ENCODE results near the gene TM4SF5.

Gene TM4SF5, protein sequence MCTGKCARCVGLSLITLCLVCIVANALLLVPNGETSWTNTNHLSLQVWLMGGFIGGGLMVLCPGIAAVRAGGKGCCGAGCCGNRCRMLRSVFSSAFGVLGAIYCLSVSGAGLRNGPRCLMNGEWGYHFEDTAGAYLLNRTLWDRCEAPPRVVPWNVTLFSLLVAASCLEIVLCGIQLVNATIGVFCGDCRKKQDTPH

GRCh38 chr17:4771519-4772234 is at the start of gene TM4SF5:
Gene TM4SF5, plus strand, starts transcription at chr17:4771886. Its CDS starts 37 bp downstream, at chr17:4771923.
- no peak for DNase-seq
- in situ Hi-C loops (cut with MboI; ENCODE audit: low pct_unique_long_range_greater_than_20kb, low sequenced_read_pairs): no loop called here

- in situ Hi-C loops (cut with MboI; ENCODE audit: low pct_unique_long_range_greater_than_20kb, low sequenced_read_pairs): no loop called here
- DNase-seq: no peak
These were observed 48.9 kb upstream of the TM4SF5 start for GRCh38 chr17:4722678-4723240.

GRCh38 chr17:4724650-4725049 is 47.0 kb upstream of the TM4SF5 start:
- DNase-seq: no peak
- in situ Hi-C loops (cut with MboI; ENCODE audit: low pct_unique_long_range_greater_than_20kb, low sequenced_read_pairs): no loop called here

GRCh38 chr17:4725646-4726310 is 45.9 kb upstream of the TM4SF5 start:
- in situ Hi-C loops (cut with MboI; ENCODE audit: low pct_unique_long_range_greater_than_20kb, low sequenced_read_pairs): no loop called here
- DNase-seq: peak; percentile 72

DNA sequence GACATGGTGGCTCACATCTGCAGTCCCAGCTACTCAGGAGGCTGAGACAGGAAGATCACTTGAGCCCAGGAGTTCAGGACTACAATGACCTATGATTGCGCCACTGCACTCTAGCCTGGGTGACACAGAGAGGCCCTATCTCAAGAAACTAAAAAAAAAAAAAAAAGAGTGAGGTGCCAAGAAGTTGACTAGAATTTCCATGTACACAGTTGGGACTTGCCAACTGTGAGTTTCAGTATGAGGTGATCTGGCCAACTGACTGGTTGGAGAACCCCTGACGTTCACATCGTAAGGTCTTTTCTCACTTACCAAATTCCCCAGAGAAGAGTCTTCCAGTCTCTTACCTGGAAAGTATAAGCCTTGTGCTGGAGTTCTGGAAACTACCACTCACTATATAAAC is 43.6 kb upstream of the TM4SF5 start:
- no peak for DNase-seq
- in situ Hi-C loops (cut with MboI; ENCODE audit: low pct_unique_long_range_greater_than_20kb, low sequenced_read_pairs): no loop called here

GRCh38 chr17:4733073-4733531 is 38.6 kb upstream of the TM4SF5 start:
- in situ Hi-C loops (cut with MboI; ENCODE audit: low pct_unique_long_range_greater_than_20kb, low sequenced_read_pairs): no loop called here
- DNase-seq: peak; percentile 90

DNA sequence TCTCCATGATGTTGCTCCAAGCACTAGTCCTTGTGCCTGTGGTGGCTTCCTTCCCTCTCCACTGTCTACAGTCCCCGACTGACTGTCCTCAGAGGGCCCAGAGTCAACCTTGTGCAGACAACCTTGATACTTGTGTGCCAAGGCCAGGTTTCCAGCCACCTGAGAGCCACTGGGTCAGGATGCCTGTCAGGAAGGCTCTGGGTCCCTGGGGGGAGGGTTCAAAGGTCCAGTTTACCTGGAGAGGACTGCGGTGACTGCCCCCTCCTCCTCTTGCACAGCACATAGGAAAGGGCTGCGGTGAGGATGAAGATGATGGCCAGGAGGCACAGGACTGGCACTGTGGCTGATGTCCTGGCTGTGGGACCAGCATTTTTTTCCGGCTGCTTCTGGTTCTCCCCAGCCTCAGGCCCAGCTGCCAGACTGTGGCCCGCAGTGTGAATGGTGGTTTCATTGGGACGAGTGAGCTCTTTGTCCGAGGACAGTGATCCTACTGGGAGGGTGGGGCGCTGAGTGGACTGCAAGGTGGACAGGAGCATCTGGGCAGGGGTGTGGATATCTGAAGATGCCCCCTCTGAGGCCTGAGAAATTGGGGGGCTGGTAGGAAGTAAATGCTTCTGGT is 36.7 kb upstream of the TM4SF5 start:
- in situ Hi-C loops (cut with MboI; ENCODE audit: low pct_unique_long_range_greater_than_20kb, low sequenced_read_pairs): no loop called here
- no peak for DNase-seq

DNA sequence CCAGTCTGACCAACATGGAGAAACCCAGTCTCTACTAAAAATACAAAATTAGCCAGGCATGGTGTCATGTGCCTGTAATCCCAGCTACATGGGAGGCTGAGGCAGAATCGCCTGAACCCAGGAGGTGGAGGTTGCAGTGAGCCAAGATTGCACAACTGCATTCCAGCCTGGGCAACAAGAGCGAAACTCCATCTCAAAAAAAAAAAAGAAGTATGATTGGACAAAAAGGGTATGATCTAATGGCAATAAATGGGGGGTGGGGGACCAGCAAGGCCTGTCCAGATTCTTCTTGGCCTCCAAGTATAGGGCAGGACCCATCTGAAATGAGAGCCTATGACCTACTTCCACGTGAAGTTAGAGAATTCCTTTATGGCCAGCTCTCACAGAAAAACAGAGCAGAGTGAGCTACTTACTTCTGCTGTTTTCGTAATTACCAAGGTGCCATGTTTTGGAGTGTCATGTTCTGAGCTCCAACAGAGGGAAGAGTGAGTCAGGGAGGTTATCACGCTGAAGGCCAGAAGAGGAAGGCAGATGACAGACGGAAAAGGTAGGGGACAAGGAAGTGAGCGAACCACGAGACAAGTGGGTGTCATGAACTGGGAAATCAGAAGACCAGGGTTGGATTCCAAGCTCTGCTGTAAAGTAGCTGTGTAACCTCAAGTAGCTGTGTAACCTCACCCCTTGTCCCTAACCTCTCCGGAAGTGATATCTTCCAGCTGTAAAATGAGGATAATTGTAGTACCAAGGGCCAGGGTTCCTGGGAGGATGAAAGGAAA is 35.6 kb upstream of the TM4SF5 start:
- in situ Hi-C loops (cut with MboI; ENCODE audit: low pct_unique_long_range_greater_than_20kb, low sequenced_read_pairs): no loop called here
- DNase-seq: peak; percentile 78

- in situ Hi-C loops (cut with MboI; ENCODE audit: low pct_unique_long_range_greater_than_20kb, low sequenced_read_pairs): no loop called here
These were observed 33.3 kb upstream of the TM4SF5 start for GRCh38 chr17:4738136-4739121.

DNA sequence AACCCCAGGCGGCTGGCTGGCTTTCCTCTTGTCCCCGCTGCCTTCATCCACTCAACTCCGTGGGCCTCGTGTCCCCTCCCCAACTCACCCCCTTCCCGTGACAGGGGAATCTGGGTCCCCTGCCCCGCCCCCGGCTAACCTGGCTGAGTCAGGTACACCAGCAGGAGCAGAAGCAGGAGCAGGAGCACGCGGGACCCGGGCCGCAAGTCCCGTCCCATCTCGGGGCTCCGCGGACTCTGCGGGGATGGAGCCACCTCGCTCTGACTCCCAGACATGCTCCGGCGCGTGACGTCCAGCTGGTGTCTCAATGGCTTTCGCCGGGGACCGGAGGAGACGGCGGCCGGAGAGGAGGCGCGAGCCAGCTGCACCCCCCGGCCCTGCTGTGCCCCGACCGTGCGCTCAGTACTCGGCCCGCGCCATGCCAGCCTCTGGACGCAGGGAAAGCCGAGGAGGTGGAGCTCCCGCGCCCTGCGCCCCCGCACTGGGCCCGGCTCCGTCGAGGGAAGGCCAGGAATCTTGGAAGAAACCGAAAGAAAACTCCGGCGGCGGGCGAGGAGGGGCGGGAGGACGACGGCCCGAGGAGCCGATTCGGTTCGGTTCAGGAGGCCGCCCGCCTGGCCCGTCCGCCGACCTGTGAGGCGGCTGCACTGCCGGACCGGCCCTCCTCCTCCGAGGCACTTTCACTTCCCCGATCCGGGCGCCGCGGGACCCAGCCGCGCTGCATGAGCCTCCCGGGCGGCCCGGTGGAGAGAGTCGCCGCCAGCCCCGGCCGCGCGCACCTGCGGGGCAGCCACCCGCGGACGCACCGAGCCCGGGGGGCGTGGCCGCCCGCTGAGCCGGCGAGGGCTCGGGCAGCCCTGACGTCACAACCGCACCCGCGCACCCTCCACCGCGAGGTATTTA is 32.3 kb upstream of the TM4SF5 start, which contains the start of the genes CXCL16 and ZMYND15:
TSS of gene CXCL16 (minus strand) at position 807 of the 903 bp plus-strand sequence. CDS start at position 218, 589 bp downstream.
TSS of gene ZMYND15 (plus strand) at position 712 of the 903 bp plus-strand sequence. CDS start 716 bp downstream, outside the sequence.
- no peak for DNase-seq
- in situ Hi-C loops (cut with MboI; ENCODE audit: low pct_unique_long_range_greater_than_20kb, low sequenced_read_pairs): no loop called here

More at GRCh38 chr17:4738136-4739121, 33.3 kb upstream of the TM4SF5 start:
- no peak for DNase-seq

DNA sequence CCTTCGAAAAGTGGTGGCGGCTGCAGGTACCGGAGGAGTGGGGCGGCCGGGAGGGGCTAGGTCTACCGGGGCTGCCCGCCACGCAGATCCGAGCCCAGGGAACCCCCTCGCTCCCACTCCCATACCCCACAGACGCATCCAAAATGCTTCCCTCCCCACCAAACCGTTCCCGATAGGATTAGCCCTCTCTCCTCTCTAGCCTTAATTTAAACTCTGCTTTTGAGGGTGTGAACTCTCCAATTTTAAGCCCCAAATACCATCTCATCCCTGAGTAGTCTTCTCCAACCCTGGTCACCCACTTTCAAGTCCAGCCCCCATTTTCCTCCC is 31.7 kb upstream of the TM4SF5 start:
- DNase-seq: no peak
- in situ Hi-C loops (cut with MboI; ENCODE audit: low pct_unique_long_range_greater_than_20kb, low sequenced_read_pairs): no loop called here

DNA sequence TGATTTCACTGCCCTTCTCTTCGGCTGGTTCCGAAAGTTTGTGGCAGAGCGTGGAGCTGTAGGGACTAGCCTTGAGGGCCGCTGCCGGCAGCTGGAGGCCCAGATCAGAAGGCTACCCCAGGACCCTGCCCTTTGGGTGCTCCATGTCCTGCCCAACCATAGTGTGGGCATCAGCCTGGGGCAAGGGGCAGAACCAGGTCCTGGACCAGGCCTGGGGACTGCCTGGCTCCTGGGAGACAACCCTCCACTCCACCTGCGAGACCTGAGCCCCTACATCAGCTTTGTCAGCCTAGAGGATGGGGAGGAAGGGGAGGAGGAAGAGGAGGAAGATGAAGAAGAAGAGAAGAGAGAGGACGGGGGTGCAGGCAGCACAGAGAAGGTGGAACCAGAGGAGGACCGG is 31.1 kb upstream of the TM4SF5 start:
- no peak for DNase-seq
- in situ Hi-C loops (cut with MboI; ENCODE audit: low pct_unique_long_range_greater_than_20kb, low sequenced_read_pairs): no loop called here

DNA sequence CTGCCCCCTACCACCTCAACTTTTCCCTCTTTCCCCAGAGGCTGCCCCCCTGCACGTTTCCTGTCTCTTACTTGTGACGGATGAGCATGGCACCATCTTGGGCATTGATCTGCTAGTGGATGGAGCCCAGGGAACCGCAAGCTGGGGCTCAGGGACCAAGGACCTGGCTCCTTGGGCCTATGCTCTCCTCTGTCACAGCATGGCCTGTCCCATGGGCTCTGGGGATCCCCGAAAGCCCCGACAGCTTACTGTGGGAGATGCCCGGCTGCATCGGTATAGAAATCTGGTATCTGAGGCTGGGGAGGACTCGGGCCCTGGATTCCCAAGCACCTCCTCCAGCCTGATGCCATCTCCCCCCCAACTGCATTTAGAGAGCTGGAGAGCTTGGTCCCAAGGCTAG is 30.1 kb upstream of the TM4SF5 start:
- in situ Hi-C loops (cut with MboI; ENCODE audit: low pct_unique_long_range_greater_than_20kb, low sequenced_read_pairs): no loop called here

DNA sequence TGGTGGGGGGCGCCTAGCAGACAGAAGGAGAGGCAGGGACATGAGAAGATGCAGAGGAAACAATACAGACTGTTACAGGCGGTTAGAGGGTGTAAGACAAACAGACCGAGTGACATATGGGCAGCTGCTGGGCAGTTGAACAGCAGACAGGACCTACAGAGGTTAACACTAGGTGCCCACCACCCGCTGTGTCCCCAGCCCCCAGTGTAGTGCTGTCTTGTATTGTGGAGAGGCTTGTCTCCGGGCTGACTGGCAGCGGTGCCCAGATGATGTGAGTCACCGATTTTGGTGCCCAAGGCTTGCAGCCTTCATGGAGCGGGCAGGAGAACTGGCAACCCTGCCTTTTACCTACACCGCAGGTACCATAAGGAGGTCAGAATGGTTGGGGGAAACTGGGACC is 29.6 kb upstream of the TM4SF5 start:
- in situ Hi-C loops (cut with MboI; ENCODE audit: low pct_unique_long_range_greater_than_20kb, low sequenced_read_pairs): no loop called here
- DNase-seq: no peak

More for the DNA sequence above, 30.1 kb upstream of the TM4SF5 start:
- DNase-seq: no peak

DNA sequence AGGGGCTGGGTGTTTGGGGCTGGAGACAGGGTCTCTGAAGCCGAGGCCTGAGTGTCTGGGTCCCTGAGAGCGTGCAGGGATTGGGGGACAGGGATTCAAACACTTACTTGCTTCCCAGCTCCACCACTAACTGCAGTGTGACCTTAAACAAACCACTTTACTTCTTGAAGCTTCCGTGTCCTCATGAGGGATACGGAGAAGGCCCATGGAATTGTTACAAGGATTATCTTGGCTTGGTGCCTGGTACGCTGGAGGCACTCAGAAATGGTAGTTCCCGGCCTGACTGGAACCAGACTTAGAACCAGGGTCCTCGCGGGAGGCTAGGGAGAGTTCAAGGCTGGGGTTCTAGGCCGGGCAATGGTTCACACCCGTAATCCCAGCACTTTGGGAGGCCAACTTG is 29.1 kb upstream of the TM4SF5 start:
- in situ Hi-C loops (cut with MboI; ENCODE audit: low pct_unique_long_range_greater_than_20kb, low sequenced_read_pairs): no loop called here
- no peak for DNase-seq

GRCh38 chr17:4743216-4743615 is 28.5 kb upstream of the TM4SF5 start:
- in situ Hi-C loops (cut with MboI; ENCODE audit: low pct_unique_long_range_greater_than_20kb, low sequenced_read_pairs): no loop called here
- no peak for DNase-seq

DNA sequence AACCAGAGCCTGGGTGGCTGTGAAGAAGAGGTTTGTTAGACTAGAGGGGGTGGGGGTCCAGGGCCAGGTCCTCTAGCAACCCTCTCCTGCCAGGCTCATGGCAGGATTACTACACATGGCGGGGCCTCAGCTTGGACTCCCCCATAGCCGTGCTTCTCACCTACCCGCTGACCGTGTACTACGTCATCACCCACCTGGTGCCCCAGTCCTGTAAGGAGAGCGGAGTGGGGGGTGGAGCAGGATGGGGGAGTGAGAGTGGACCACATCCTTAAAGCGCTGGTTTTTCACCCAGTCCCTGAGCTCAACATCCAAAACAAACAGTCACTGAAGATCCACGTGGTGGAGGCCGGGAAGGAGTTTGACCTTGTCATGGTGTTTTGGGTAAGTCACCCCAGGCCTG is 27.8 kb upstream of the TM4SF5 start:
- no peak for DNase-seq
- in situ Hi-C loops (cut with MboI; ENCODE audit: low pct_unique_long_range_greater_than_20kb, low sequenced_read_pairs): no loop called here

Measured in KBM-7 (cell line).